ENCODE data around the gene MYOM1. TPM values are rescaled to one million over a fixed set of nuclear protein-coding genes. Genes with fewer than 3 reads are reported as not detected.
A peak's percentile ranks its signal among the peaks of the same experiment; 100 is the strongest.

The MYOM1 gene
- total RNA-seq, 4 donors from 2014 or later: 0.67 to 2.1 (median 1.5) TPM

GRCh38 chr18:3184275-3184963 lies 35.3 kb downstream of the MYOM1 start:
- WGBS, 2 donors: 75 to 76% methylated on average over 6 of the region's 6 CpGs
- H3K4me3 ChIP-seq (ENCODE audit: low read depth, poor library complexity, severe bottlenecking): no peak overlapping the region
- intact Hi-C loops (cut with DNase I; ENCODE audit: low total_unique reads): no loop called here
- DNase-seq (ENCODE audit: low spot score in 2 of 2): no peak
- TF ChIP-seq POLR2A (IDR thresholded peaks at IDR 0.05) (no peak), CTCF (IDR thresholded peaks at IDR 0.05) (no peak)

GRCh38 chr18:3183103-3183717 lies 36.6 kb downstream of the MYOM1 start:
- 95 to 96% methylated on average over 15 of the region's 15 CpGs for WGBS, 2 donors
- H3K4me3 ChIP-seq (ENCODE audit: low read depth, poor library complexity, severe bottlenecking): no peak overlapping the region
- no peak for DNase-seq (ENCODE audit: low spot score in 2 of 2)
- intact Hi-C loops (cut with DNase I; ENCODE audit: low total_unique reads): no loop called here
- TF ChIP-seq POLR2A (IDR thresholded peaks at IDR 0.05): no peak
- no peak for TF ChIP-seq CTCF (IDR thresholded peaks at IDR 0.05)

- no peak overlapping the region for H3K4me3 ChIP-seq (ENCODE audit: low read depth, poor library complexity, severe bottlenecking)
- DNase-seq (ENCODE audit: low spot score in 2 of 2): no peak
- intact Hi-C loops (cut with DNase I; ENCODE audit: low total_unique reads): no loop called here
- WGBS, 2 donors: 60 to 71% methylated on average over 2 of the region's 2 CpGs
- TF ChIP-seq POLR2A (IDR thresholded peaks at IDR 0.05): no peak
Observed at GRCh38 chr18:3180325-3180724, 39.4 kb downstream of the MYOM1 start.

- intact Hi-C loops (cut with DNase I; ENCODE audit: low total_unique reads): no loop called here
- 48 to 60% methylated on average over 10 of the region's 10 CpGs for WGBS, 2 donors
- no peak overlapping the region for H3K4me3 ChIP-seq (ENCODE audit: low read depth, poor library complexity, severe bottlenecking)
- TF ChIP-seq CTCF (IDR thresholded peaks at IDR 0.05): no peak
- no peak for TF ChIP-seq POLR2A (IDR thresholded peaks at IDR 0.05)
- no peak for DNase-seq (ENCODE audit: low spot score in 2 of 2)
Observed at GRCh38 chr18:3179430-3180089, 40.2 kb downstream of the MYOM1 start.

- no peak for TF ChIP-seq CTCF (IDR thresholded peaks at IDR 0.05)
- intact Hi-C loops (cut with DNase I; ENCODE audit: low total_unique reads): no loop called here
- 77 to 83% methylated on average over 15 of the region's 15 CpGs for WGBS, 2 donors
- peak; percentile 76 to 87 for DNase-seq (ENCODE audit: low spot score in 2 of 2)
- no peak overlapping the region for H3K4me3 ChIP-seq (ENCODE audit: low read depth, poor library complexity, severe bottlenecking)
Observed at GRCh38 chr18:3177902-3178687, 41.7 kb downstream of the MYOM1 start.
